ENCODE data around the gene DCST1.

GRCh38 chr1:155079210-155079486, 45.5 kb downstream of the DCST1 start:
- TF ChIP-seq CTCF (IDR thresholded peaks at IDR 0.05; ENCODE audit: low read depth, low read length, missing input control) (no peak), GABPA (IDR thresholded peaks at IDR 0.05 in 1 of 2, conservative IDR thresholded peaks at IDR 0.05 in 1 of 2) (no peak), EGR1 (IDR thresholded peaks at IDR 0.05; ENCODE audit: low read depth in 2 of 2) (no peak), MAX (IDR thresholded peaks at IDR 0.05) (no peak), SP1 (IDR thresholded peaks at IDR 0.05) (no peak)

All from liver (tissue), 3 donors.